ENCODE measurements around the gene TMEM132D.

Gene TMEM132D

DNA sequence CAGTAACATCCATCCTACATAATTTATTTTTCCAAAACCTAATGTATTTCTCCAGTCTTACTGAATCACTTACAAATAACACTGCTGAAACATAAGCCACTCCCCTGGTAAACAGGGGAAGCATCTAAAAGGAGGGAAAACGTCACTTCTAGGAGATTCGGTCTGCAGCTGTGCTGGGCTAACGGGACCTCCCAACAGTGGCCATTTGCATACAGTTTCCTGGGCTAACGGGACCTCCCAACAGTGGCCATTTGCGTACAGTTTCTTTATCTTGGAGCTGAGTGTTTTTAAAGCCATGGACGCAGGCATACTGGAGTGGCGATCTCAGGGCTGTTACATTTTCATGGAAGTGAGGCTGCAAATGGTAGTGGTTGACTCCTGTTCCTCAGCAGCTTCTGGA is 242.9 kb downstream of the TMEM132D start:
- no peak for DNase-seq (ENCODE audit: low spot score)

DNA sequence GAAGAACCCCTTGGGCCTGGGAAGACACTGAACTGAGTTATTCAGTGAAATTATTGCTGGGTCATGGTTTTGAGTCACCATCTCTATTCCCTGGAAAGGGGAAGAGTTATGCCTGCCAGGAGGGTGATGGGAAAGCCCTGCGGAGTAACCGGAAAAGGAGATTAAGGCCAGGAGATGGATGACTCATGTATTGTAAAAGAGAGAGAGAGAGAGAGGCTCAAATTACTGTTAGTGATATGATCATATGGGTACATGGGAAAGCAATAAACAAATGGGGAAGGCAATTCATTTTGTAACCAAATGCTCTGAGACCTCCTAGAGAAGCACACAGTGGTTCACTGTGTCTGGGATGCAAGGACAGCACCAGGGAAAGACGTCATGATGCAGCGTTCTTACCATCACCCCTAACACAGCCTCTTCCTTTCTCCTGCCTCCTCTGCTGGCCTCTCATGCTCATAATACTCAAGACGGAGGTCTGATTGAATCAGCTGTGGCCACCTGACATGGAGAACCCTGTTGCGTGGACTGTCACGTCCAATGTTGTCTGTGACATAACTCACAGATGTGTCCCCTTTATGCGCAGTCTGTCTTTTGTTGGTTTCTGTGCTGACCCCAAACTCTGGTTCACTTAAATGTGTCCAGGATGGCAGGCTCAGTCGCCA is 243.7 kb downstream of the TMEM132D start:
- DNase-seq (ENCODE audit: low spot score) = no peak

DNA sequence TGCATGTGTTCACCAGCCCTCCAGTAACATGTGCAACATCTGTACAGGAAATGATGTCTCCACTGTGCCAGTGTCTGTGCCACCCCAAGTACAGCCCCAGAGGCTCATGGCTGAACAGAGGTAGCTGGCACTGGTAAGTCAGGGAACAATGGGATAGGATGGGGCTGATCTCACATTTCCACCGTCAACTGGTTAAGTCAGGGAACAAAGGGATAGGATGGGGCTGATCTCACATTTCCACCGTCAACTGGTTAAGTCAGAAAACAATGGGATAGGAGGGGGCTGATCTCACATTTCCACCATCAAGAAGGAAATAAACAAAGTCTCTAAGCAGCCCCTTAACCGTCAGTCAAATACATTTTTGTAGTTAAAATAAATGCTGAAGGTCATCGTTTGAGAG is 246.6 kb downstream of the TMEM132D start:
- peak; percentile 14 for DNase-seq (ENCODE audit: low spot score)

DNA sequence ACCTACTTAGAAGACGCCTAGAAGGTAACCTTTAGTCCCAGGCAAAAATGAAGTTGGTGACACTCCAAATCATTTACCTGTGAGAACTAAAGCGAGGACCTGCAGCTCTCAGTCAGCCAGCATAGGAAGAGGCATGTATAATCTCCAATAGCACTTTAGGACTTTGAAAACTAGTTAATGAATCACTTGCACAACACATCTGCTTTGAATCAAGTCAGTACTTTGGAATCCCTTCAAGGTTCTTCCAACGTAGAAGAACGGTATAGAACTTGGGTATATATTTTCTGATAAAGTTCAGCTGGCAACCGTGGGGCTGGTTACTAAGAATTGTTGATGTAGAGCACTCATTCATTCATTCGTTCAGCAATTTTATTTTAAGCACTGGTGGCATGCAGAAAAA is 251.9 kb downstream of the TMEM132D start:
- DNase-seq (ENCODE audit: low spot score) = no peak

DNA sequence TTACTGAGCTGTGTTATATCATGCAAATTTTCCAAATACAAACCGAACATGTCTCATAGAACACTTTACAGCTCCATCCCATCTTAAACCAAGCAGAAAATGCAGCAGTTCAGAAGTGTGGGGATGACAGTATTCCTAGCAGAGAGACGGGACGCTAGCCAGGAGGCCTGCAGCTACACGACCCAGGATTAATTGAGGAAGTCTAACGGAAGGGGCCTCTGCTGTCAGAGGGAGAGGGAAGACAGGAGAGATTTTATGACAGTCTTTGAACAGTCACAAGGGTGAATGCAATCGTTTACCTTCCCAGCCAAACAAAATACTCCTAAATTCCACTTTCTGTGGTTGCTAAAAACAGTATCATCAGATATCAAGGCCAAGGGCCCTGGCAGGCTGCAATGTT is 261.9 kb downstream of the TMEM132D start:
- no peak for DNase-seq (ENCODE audit: low spot score)

DNA sequence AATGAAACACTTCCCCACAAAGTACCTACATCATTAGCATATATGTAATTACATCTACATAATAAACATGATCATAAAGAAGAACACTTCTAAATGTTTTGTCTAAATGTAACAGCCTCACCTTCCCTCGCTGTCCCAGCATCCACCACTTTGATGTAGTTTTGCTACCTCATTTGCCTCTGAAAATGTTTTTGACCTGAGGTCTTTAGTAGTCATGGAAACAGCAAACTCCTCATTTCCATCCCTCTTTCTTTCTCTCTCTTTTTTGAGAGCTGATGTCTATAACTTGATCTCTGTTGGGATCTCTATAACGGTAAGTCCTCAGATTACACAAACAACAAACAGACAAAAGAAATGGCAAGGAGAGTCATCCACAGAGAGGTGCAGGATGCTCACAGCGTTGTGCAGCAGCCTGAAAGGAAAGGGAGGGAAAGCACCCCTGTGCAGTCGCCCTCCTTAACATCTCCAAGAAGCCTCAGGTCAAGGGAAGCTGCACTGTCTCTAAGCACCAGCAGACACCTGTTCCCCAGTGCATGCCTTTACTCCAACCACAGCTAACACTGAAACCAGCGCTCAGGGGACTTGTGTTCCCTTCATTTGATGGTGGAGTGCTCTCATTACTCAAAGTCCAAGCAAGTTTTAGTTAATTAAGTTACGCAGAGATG is 268.7 kb downstream of the TMEM132D start:
- peak; percentile 23 for DNase-seq (ENCODE audit: low spot score)

DNA sequence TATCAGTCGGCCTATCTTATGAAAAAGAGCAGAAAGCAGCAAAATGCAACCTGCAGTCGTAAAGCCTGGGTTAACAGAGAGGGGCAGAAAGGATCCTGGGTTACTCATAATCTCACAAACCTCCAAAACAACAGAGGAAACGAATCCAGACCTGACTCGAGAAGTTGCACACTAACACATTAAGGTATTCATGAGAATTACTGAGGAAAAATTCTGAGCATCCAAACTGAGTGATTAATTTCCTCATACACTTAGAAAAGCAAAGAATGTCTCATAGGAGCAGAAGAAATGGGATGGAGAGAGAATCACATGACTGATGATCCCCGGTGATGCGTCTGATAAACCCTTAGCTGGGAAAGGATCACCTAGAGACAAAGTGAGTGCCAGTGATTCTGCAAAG is 272.5 kb downstream of the TMEM132D start:
- DNase-seq (ENCODE audit: low spot score) = no peak

DNA sequence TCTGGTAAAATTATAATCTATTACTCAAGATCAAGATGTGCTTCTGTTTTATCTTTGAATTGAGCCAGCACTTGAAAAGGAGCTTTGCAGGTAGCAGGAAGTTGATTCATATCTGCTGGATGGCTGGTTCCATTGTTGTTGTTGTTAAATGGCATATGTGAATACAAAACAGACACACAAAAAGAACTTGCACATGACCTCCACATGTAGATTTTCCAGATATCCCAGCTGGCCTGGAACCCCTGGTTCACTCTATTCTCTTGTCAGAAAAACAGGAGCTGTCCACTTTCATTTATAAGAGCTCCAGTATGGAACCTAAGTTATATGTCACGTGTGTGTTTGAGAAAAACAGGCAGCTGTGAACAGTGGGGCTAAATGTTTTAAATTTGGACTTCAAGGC is 273.9 kb downstream of the TMEM132D start:
- no peak for DNase-seq (ENCODE audit: low spot score)

DNA sequence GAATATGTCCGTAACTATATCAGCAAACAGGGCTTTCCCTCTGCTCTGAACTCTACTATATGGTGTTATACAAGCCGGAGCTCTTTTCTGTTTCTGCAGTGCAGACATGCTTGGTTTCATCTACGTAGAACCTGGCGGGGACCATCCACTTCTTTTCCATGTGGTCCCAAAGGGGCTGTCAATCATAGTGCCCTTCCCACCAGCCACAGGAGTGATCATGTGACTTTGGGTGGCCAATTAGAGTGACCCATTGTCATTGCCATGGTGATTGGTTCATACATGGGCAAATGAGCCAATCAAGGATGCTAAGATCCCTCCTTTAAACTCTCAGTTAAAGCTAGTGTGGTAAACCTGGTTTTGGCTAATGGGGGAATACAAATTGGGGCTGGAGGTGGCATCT is 281.3 kb downstream of the TMEM132D start:
- DNase-seq (ENCODE audit: low spot score) = no peak

DNA sequence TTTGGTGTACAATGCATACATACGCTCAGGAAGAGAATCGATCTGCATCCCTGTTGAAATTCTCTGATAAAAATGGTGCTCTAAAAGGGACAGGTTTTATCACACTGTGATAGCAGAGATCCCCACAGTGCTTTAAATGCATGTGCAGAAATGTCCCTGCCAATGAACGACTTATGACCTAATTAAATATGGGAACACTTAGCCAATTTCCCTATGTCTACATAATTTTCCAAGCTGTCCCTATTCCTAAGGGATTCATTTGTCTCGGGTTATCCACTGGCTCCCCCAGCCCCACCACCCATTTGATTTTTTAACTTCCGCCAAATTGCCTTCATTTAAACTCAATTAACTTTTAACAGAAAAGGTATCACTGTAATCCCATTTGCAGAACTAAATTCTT is 284.6 kb downstream of the TMEM132D start:
- DNase-seq (ENCODE audit: low spot score) = no peak

DNA sequence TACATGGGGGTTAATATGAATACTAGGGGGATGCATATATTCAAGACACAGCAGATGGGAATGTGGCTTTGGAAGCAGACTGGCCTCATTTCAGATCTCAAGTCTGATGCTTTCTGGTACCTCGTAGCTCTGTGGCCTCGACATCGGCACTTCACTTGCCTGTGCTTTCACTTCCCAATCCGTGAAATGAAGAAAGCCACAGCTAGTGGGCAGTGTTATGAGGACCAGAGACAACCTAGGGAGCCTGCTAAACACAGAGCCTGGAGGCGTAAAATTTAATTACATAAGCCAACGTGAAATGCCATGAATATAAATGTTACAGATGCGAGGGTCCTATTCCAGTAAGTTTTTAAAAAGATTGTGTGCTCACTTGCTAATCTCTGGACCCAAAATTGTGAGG is 286.0 kb downstream of the TMEM132D start:
- DNase-seq (ENCODE audit: low spot score) = no peak

DNA sequence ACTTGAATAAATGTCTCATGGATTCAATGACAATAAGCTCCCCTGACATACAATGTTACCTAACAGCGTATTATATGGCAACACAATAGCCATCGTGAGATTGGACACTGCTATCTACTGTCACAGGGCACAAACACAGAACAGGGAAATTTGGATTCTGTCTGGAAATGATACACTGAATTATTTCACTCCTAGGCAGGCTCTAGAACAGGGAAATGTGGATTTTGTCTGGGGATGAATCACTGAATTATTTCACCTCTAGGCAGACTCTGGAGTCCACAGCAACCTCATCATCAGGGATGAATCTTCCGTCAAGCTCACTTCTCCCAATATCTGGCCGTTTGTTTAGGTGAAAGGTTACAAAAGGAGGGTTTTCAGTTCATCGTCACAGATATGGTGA is 288.8 kb downstream of the TMEM132D start:
- no peak for DNase-seq (ENCODE audit: low spot score)

DNA sequence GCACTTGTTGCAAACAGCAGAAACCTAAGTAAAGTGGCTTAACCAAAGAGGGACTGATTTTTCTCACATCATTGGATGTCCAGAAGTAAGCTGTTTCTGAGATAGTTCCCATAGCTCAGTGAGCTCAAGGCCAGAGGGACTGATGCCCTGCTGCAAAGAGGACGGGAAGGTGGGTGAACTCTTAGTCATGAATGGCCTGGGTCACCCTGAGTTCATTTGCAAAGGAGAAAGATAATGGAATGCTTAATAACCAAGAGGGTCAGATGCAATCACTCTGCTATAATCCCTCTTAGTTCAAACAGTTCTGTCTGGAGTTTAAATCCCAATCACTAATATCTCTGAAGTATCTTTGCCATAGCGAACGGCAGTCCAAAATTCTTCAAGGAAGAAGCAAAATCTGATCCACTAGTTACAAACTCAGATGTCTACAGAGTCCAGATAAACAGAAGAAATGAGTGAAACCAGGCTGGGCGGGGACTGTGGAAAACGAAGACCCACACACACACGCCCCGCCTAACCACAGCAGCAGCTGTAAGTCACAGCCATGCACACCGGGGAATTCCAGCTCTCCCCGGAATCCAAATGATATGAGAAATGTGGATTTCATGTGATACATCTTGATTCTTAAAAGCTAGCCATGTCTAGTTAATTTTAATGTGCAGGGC is 289.5 kb downstream of the TMEM132D start:
- no peak for DNase-seq (ENCODE audit: low spot score)

DNA sequence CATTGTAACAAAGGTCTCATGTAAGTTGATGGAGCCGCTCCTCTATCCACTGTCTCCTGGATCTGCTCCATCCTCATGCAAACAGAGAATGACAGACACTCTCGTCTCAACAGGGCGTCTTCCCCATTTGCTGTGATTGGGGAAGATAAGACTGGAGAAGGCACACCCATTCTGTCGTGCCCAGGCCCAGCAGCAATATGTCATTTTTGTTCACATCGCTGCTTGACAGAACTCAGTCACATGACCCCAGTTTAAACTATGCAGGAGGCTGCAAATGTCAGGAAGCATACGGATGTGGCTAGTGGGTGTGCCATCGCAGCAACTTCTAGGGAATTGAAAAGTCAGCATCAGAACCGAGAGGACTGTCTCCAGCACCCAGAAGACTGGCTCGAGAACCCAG is 290.5 kb downstream of the TMEM132D start:
- DNase-seq (ENCODE audit: low spot score) = no peak

DNA sequence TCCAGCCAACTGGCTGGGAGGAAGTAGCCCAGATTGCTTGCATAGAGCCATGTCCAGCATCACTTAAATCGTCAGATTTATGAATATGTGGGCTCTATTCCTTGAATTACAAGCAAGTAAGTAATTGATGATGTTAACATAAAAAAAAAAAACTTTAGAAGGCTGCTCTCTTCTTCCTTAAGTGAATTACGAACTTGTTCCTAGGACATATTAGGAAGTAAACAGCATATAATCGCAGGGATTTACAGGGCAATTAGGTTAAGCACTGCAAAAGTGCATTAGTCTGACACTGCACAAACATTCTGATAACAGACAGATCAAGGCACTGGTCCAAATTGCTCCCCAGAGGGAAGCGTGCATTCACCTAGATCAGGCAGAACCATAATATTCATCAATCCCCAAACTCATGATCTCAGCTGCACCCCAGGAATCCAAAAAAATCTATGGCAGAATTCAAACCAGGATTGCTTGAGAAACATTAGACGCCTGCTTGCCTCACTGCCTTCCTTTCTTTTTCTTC is 293.2 kb downstream of the TMEM132D start:
- DNase-seq (ENCODE audit: low spot score) = no peak

DNA sequence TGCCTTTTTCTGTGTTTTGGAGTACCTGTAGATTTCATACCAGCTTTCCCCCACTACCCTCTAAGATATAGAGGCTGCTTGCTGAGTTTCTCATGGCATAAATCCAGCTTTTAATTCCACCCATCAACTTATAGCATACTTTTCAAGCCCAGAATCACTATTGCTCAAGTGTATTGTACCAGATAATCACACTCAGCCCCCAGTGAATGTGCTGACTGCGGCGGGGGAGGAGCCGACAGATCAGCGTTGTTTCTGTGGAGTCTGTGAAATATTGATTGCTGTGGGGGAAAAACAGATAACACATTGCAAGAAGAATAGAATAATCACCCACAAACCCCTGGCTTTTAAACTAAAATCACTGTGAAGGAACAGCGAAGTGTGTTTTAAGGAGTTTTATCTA is 296.1 kb downstream of the TMEM132D start:
- no peak for DNase-seq (ENCODE audit: low spot score)

DNA sequence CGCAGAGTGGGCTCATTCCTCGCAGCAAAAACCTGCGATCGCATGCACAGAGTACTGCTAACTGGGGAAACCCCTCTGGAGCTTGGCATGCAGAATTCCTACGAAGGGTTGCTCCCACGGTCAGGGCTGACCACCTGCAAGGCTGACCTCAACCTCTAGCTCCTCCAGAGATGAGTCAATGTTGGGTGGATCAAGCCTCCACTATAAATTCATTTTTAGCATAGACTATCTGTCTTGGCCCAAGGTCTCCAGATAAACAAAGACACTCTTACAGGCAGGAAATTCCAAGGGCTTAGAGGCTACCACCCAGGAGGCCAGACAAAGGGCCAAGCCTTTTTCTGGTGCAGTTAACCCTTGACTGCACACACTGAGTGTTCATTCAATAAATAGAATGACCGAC is 296.5 kb downstream of the TMEM132D start:
- peak; percentile 16 for DNase-seq (ENCODE audit: low spot score)

DNA sequence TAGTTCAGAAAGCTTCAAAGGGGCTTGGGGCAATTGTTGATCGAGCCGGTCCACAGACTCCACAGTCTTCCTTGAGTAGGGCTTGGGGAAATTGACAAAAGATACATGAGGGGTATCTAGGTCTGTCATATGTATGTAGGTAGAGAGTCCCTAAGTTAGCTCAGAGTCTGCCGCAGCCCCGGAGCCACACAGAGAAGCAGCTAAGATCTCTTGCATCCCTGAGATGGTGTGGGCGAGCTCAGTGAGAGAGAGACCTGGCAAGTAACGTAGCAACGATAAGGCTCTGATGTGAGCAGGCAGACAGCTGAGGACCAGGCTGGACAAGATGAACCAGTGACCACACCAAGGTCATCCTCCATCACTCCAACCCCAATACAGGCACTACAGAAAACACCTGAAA is 297.6 kb downstream of the TMEM132D start:
- DNase-seq (ENCODE audit: low spot score) = no peak

DNA sequence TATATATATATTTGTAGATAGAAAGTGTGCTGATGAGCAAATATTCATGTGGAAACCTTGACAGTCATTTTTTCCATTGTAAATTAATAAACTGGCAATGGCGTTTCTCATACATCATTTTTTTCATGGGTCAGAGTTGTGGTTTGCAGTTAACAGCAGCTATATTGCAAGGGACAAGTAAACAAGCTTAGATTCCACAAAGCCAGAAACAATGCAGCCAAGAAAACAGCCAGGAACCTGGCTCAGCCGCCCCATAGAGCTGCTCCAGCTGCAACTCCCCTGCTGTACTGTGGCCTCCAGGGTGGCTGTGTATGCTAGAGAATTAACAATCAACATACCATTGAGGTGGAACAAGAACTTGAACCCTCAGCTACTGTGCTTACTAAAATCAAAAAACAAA is 298.2 kb downstream of the TMEM132D start:
- DNase-seq (ENCODE audit: low spot score) = no peak

DNA sequence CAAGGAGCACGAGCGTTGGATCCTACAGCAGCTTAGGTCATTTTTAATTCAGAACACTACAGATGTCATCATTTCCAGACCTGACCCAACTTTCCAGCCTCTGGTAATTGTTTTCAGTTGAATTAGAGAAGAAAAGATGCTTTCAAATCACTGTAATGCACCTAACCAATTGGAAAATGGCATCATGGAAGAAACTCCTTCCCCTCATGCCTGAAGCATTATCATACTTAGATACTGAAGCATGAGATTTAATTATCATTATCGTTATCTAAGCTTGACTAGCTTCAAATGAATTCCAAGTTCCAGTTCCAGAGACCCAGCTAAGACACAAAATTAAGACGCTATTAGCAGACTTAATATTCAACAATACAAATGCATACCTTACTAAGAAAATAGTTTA is 299.3 kb downstream of the TMEM132D start:
- DNase-seq (ENCODE audit: low spot score) = no peak

DNA sequence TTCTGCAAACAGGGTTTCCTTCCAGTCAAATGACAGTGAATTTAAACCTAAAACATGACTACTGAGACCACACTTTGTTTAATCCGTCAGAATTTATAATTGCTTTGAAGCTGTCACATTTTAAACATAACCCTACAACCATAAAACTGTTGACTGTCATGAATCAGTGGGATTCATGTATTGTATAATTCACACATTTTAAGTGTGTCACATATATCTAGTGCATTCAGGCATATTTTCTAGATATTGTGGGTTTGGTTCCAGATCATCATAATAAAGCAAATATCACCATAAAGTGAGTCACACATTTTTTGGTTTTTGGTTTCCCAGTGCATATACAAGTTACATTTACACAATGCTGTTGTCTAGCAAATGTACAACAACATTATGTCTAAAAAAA is 304.4 kb downstream of the TMEM132D start:
- DNase-seq (ENCODE audit: low spot score) = no peak

DNA sequence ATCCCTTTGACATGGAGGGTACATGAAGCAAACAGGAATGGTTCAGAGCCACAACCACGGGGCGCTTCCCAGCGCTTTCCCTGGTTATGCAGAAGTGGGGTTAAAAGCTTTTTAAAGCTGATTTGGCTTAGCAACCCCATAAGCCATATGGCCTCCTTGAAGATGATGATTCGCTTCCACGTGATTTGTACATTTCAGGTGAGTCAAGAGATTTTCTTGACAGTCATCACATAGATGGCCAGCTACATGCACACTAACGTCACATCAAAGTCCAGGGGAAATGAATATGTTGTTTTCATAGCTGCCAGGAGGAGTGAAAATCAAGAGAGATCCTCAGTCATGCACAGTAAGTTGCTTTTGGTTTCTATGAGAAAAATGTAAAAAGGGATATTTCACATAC is 309.7 kb downstream of the TMEM132D start:
- no peak for DNase-seq (ENCODE audit: low spot score)

DNA sequence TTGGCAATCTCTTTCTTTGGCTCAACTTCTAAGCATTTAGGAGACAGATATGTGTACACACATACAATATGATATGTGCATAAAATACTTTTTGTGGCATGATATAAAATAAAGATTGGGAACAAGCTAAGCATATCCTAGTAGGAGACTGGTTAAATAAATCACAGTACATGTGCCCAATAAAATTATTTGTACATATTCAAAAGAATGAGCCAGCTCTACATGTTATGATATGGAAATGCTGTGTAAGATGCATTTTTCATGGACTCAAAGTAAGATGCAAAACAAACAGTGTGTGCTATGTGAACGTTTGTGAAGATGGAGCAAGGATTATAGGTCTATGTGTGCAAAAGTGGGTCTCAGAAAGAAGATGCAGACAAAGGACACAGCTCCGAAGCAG is 311.4 kb downstream of the TMEM132D start:
- no peak for DNase-seq (ENCODE audit: low spot score)

All from iPS-NIHi11 (cell line).